Neuronal stem cell (in vitro differentiated cells): ENCODE measurements around the gene CETN2.

ENCODE experiments used
- DNase-seq: peaks from one replicate; pipeline ENCODE4 v3.0.0-alpha.2; 2013; ENCODE audit warnings: low spot score
- H2AFZ ChIP-seq: one replicate; pipeline ENCODE4 v1.6.1; 2013; ENCODE audit warnings: mild to moderate bottlenecking, low read length, inconsistent platforms
- H2AK5ac ChIP-seq: 2 replicates; pipeline ENCODE4 v1.6.1; 2013; ENCODE audit warnings: low read depth, mild to moderate bottlenecking, inconsistent platforms, low read length, moderate library complexity, mixed read lengths
- H2BK120ac ChIP-seq: 2 replicates; pipeline ENCODE4 v1.6.1; 2013; ENCODE audit warnings: low read depth, mild to moderate bottlenecking, inconsistent platforms, low read length, moderate library complexity, mixed read lengths
- H2BK12ac ChIP-seq: one replicate; pipeline ENCODE4 v1.6.1; 2013; ENCODE audit warnings: low read length, inconsistent platforms
- H2BK15ac ChIP-seq: 2 replicates; pipeline ENCODE4 v1.6.1; 2013; ENCODE audit warnings: mild to moderate bottlenecking, low read length, inconsistent platforms, mixed read lengths
- H2BK5ac ChIP-seq: one replicate; pipeline ENCODE4 v1.6.1; 2013; ENCODE audit warnings: inconsistent platforms, mild to moderate bottlenecking, low read length, moderate library complexity
- H3K14ac ChIP-seq: one replicate; pipeline ENCODE4 v1.6.1; 2013; ENCODE audit warnings: low read length, inconsistent platforms
- H3K18ac ChIP-seq: 2 replicates; pipeline ENCODE4 v1.6.1; 2013; ENCODE audit warnings: low read length, inconsistent platforms
- H3K23ac ChIP-seq: 2 replicates; pipeline ENCODE4 v1.6.1; 2013; ENCODE audit warnings: low read depth, mild to moderate bottlenecking, mixed read lengths, low read length, inconsistent platforms; ENCODE audit not compliant: poor library complexity
- H3K27ac ChIP-seq: replicated peaks from 3 replicates; pipeline ENCODE4 v1.5.1; 2013; ENCODE audit warnings: low read length, inconsistent platforms
- H3K27me3 ChIP-seq, 3 experiments: 2 replicates each; pipeline ENCODE4 v1.6.1; 2013; ENCODE audit warnings: low read length in 3 of 3, mild to moderate bottlenecking in 2 of 3, inconsistent platforms in 1 of 3, low read depth in 1 of 3, mixed read lengths in 1 of 3, moderate library complexity in 1 of 3; ENCODE audit not compliant: control insufficient read depth in 3 of 3, insufficient read depth in 3 of 3
- H3K36me3 ChIP-seq, 2 donors: replicated peaks in 1 of 2; 2 replicates each; pipeline ENCODE4 v1.6.1; 2013; ENCODE audit warnings: low read length in 2 of 2; ENCODE audit not compliant: control insufficient read depth in 2 of 2, insufficient read depth in 2 of 2
- H3K4ac ChIP-seq: 2 replicates; pipeline ENCODE4 v1.6.1; 2013; ENCODE audit warnings: inconsistent platforms, mild to moderate bottlenecking, low read length, moderate library complexity
- H3K4me1 ChIP-seq, 2 donors: 1 replicate in 1 of 2; 2 replicates in 1 of 2; pipeline ENCODE4 v1.6.1; 2013; ENCODE audit warnings: low read length in 2 of 2, low read depth in 1 of 2; ENCODE audit not compliant: control insufficient read depth in 2 of 2, insufficient read depth in 1 of 2
- H3K4me2 ChIP-seq: one replicate; pipeline ENCODE4 v1.6.1; 2013; ENCODE audit warnings: mild to moderate bottlenecking, low read length, inconsistent platforms; ENCODE audit not compliant: insufficient read depth, poor library complexity, severe bottlenecking
- H3K4me3 ChIP-seq, 2 donors: 2 replicates each; pipeline ENCODE4 v1.5.1; 2013; ENCODE audit warnings: low read length in 2 of 2, mild to moderate bottlenecking in 2 of 2, inconsistent platforms in 1 of 2, moderate library complexity in 1 of 2
- H3K79me1 ChIP-seq: one replicate; pipeline ENCODE4 v1.6.1; 2013; ENCODE audit warnings: low read depth, mild to moderate bottlenecking, inconsistent platforms, low read length, moderate library complexity
- H3K9ac ChIP-seq: one replicate; pipeline ENCODE4 v1.6.1; 2013; ENCODE audit warnings: mild to moderate bottlenecking, low read depth, low read length, inconsistent platforms; ENCODE audit not compliant: poor library complexity
- H3K9me3 ChIP-seq, 2 donors: replicated peaks in 1 of 2; 2 replicates each; pipeline versions ENCODE3 to v1.6.1; 2013; ENCODE audit warnings: low read length in 2 of 2, mild to moderate bottlenecking in 2 of 2, inconsistent platforms in 1 of 2, low read depth in 1 of 2, mixed read lengths in 1 of 2, moderate library complexity in 1 of 2; ENCODE audit not compliant: control insufficient read depth in 2 of 2, insufficient read depth in 1 of 2
- H4K8ac ChIP-seq: one replicate; pipeline ENCODE4 v1.6.1; 2013; ENCODE audit warnings: low read depth, mild to moderate bottlenecking, inconsistent platforms, low read length, moderate library complexity
- H4K91ac ChIP-seq: one replicate; pipeline ENCODE4 v1.6.1; 2013; ENCODE audit warnings: low read length, low read depth, mild to moderate bottlenecking, inconsistent platforms; ENCODE audit not compliant: poor library complexity
- WGBS, 2 donors: extraction: QIAGEN DNeasy Blood & Tissue Kit; methylation state at CpG; one replicate each; pipeline ENCODE4 v1.1.7; 2013; ENCODE audit warnings: missing lambda C conversion rate in 2 of 2, mixed read lengths in 1 of 2; ENCODE audit not compliant: insufficient read length in 2 of 2, insufficient replicate concordance in 1 of 2; ENCODE audit errors: extremely low coverage in 2 of 2; 5-methylcytosine and 5-hydroxymethylcytosine counted together

CETN2 gene

GRCh38 chrX:152853986-152854385, 23.4 kb upstream of the CETN2 start:
- DNase-seq = no peak
- Histone ChIP-seq H3K9me3 (no peaks in the 10 kb centered on the region), H3K18ac (no peak overlapping the region), H2AFZ (no peak overlapping the region), H3K27me3 (peaks cover 0 to 8% (median 0%) of the 10 kb centered on the region in 3 experiments), H2BK5ac (no peak overlapping the region), H3K27ac (no peak overlapping the region), H3K4me1 (no peaks in the 10 kb centered on the region), H2AK5ac (no peak overlapping the region), H2BK15ac (no peak overlapping the region), H3K36me3 (peaks cover 22 to 82% of the 10 kb centered on the region in 2 donors), H4K8ac (no peak overlapping the region), H3K79me1 (no peaks in the 10 kb centered on the region), H2BK120ac (no peak overlapping the region), H3K23ac (no peak overlapping the region), H3K4ac (no peak overlapping the region), H3K9ac (no peak overlapping the region), H3K14ac (no peak overlapping the region), H3K4me3 (no peak overlapping the region), H3K4me2 (no peak overlapping the region), H2BK12ac (no peak overlapping the region), H4K91ac (no peak overlapping the region)
- WGBS, 2 donors = no CpG with 5 or more reads among the region's 7 CpGs

GRCh38 chrX:152850465-152850864, 19.9 kb upstream of the CETN2 start:
- no peak overlapping the region for H4K91ac ChIP-seq
- no CpG with 5 or more reads among the region's 2 CpGs for WGBS, 2 donors
- H3K27me3 ChIP-seq = peaks cover 0 to 3% (median 0%) of the 10 kb centered on the region in 3 experiments
- H4K8ac ChIP-seq = no peak overlapping the region
- no peak overlapping the region for H2BK120ac ChIP-seq
- H2BK15ac ChIP-seq = no peak overlapping the region
- no peak for DNase-seq
- no peaks in the 10 kb centered on the region for H3K9me3 ChIP-seq
- no peak overlapping the region for H3K9ac ChIP-seq
- no peak overlapping the region for H2BK12ac ChIP-seq
- no peak overlapping the region for H3K4ac ChIP-seq
- H2BK5ac ChIP-seq = no peak overlapping the region
- H3K18ac ChIP-seq = no peak overlapping the region
- H3K79me1 ChIP-seq = no peaks in the 10 kb centered on the region
- no peak overlapping the region for H3K4me2 ChIP-seq
- H3K27ac ChIP-seq = no peak overlapping the region
- no peak overlapping the region for H3K23ac ChIP-seq
- H3K4me1 ChIP-seq = no peaks in the 10 kb centered on the region
- no peak overlapping the region for H3K14ac ChIP-seq
- H2AK5ac ChIP-seq = no peak overlapping the region
- no peak overlapping the region for H3K4me3 ChIP-seq
- H3K36me3 ChIP-seq = peaks cover 20 to 81% of the 10 kb centered on the region in 2 donors
- no peak overlapping the region for H2AFZ ChIP-seq

- no peak overlapping the region for H2AFZ ChIP-seq
- no peak overlapping the region for H4K8ac ChIP-seq
- H2BK15ac ChIP-seq = no peak overlapping the region
- H2AK5ac ChIP-seq = no peak overlapping the region
- no peaks in the 10 kb centered on the region for H3K4me1 ChIP-seq
- H2BK12ac ChIP-seq = no peak overlapping the region
- no peak overlapping the region for H4K91ac ChIP-seq
- H3K4ac ChIP-seq = no peak overlapping the region
- peaks cover 0 to 5% (median 0%) of the 10 kb centered on the region in 3 experiments for H3K27me3 ChIP-seq
- no peak overlapping the region for H2BK120ac ChIP-seq
- no peak overlapping the region for H3K27ac ChIP-seq
- peaks cover 17 to 83% of the 10 kb centered on the region in 2 donors for H3K36me3 ChIP-seq
- no peaks in the 10 kb centered on the region for H3K9me3 ChIP-seq
- H3K23ac ChIP-seq = no peak overlapping the region
- no peak overlapping the region for H3K14ac ChIP-seq
- no peak for DNase-seq
- no peak overlapping the region for H3K18ac ChIP-seq
- peaks cover 5% of the 10 kb centered on the region for H3K79me1 ChIP-seq
- no peak overlapping the region for H3K9ac ChIP-seq
- H2BK5ac ChIP-seq = no peak overlapping the region
- H3K4me2 ChIP-seq = no peak overlapping the region
- no peak overlapping the region for H3K4me3 ChIP-seq
- no CpG with 5 or more reads among the region's 6 CpGs for WGBS, 2 donors
These were observed 16.7 kb upstream of the CETN2 start for GRCh38 chrX:152847281-152847680.

GRCh38 chrX:152845618-152846240, 15.2 kb upstream of the CETN2 start:
- DNase-seq = no peak
- no peak overlapping the region for H3K4me3 ChIP-seq
- no peak overlapping the region for H4K8ac ChIP-seq
- no peak overlapping the region for H3K23ac ChIP-seq
- no peak overlapping the region for H2BK120ac ChIP-seq
- H2AK5ac ChIP-seq = no peak overlapping the region
- H3K4ac ChIP-seq = no peak overlapping the region
- no peak overlapping the region for H3K27ac ChIP-seq
- no peak overlapping the region for H3K9ac ChIP-seq
- H2BK12ac ChIP-seq = no peak overlapping the region
- no peak overlapping the region for H3K18ac ChIP-seq
- peaks cover 0 to 5% (median 0%) of the 10 kb centered on the region in 3 experiments for H3K27me3 ChIP-seq
- H2BK15ac ChIP-seq = no peak overlapping the region
- H3K4me2 ChIP-seq = no peak overlapping the region
- no peak overlapping the region for H2AFZ ChIP-seq
- no peak overlapping the region for H3K14ac ChIP-seq
- H4K91ac ChIP-seq = no peak overlapping the region
- peaks cover 12 to 78% of the 10 kb centered on the region in 2 donors for H3K36me3 ChIP-seq
- no peak overlapping the region for H2BK5ac ChIP-seq
- WGBS, 2 donors = no CpG with 5 or more reads among the region's 17 CpGs
- peaks cover 7% of the 10 kb centered on the region for H3K79me1 ChIP-seq
- H3K9me3 ChIP-seq = no peaks in the 10 kb centered on the region
- H3K4me1 ChIP-seq = no peaks in the 10 kb centered on the region
